Stomach (tissue), 4 donors: ENCODE measurements around the gene BMP7.

Experiments used
- POLR2A ChIP-seq, 4 donors: fragments of 450-650 bp; IDR thresholded peaks; one replicate each; pipeline ENCODE4 v1.6.1; 2016; ENCODE audit warnings: antibody characterized with exemption in 4 of 4, control low read depth in 2 of 4, mild to moderate bottlenecking in 1 of 4, moderate library complexity in 1 of 4
- TF ChIP-seq, protein P1 (sequence below), 7 experiments: fragments of 450-650 bp in 4 of 7; fragments of 200-600 bp in 3 of 7; sonication (generic) in 3 of 7; IDR thresholded peaks; one replicate each; pipeline ENCODE4 v1.5.1; 2016 to 2019; ENCODE audit warnings: antibody characterized with exemption in 7 of 7, control low read depth in 2 of 7, mild to moderate bottlenecking in 1 of 7

- TF ChIP-seq POLR2A (IDR thresholded peaks at IDR 0.05), result no peak
- TF ChIP-seq, protein P1, sequence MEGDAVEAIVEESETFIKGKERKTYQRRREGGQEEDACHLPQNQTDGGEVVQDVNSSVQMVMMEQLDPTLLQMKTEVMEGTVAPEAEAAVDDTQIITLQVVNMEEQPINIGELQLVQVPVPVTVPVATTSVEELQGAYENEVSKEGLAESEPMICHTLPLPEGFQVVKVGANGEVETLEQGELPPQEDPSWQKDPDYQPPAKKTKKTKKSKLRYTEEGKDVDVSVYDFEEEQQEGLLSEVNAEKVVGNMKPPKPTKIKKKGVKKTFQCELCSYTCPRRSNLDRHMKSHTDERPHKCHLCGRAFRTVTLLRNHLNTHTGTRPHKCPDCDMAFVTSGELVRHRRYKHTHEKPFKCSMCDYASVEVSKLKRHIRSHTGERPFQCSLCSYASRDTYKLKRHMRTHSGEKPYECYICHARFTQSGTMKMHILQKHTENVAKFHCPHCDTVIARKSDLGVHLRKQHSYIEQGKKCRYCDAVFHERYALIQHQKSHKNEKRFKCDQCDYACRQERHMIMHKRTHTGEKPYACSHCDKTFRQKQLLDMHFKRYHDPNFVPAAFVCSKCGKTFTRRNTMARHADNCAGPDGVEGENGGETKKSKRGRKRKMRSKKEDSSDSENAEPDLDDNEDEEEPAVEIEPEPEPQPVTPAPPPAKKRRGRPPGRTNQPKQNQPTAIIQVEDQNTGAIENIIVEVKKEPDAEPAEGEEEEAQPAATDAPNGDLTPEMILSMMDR (IDR thresholded peaks at IDR 0.05), result no peak
Observed at GRCh38 chr20:57291694-57292093, 25.3 kb upstream of the BMP7 start.
